ENCODE results near the gene BCDIN3D.

DNA sequence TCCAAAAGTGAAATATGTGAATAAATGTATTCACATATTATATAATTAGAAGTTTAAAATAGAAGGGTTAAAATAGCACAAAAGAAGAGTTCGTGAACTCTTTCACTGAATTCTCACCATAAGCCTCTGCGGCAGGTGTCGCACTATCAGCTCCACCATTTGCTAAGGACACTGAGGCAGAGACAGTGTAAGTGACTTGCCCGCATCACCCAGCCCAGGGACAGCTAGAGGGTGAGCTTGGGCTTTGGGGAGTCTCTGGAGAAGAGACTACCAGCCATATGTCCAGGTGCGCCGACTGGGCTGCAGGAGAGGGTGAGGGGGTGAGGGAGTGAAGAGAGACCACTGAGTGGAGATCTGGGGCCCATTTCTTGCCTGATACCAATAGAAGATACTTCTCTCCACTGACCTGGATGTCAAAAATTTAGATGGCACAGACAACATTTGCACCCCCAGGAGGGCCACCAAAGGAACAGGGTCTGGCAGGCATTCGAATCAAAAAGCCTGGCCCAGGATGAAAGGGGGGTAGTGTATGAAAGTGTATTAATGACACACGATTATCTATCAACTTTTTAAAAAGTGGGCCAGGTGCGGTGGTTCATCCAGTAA is 32.3 kb upstream of the BCDIN3D start:
- TF ChIP-seq, protein P1, sequence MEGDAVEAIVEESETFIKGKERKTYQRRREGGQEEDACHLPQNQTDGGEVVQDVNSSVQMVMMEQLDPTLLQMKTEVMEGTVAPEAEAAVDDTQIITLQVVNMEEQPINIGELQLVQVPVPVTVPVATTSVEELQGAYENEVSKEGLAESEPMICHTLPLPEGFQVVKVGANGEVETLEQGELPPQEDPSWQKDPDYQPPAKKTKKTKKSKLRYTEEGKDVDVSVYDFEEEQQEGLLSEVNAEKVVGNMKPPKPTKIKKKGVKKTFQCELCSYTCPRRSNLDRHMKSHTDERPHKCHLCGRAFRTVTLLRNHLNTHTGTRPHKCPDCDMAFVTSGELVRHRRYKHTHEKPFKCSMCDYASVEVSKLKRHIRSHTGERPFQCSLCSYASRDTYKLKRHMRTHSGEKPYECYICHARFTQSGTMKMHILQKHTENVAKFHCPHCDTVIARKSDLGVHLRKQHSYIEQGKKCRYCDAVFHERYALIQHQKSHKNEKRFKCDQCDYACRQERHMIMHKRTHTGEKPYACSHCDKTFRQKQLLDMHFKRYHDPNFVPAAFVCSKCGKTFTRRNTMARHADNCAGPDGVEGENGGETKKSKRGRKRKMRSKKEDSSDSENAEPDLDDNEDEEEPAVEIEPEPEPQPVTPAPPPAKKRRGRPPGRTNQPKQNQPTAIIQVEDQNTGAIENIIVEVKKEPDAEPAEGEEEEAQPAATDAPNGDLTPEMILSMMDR (IDR thresholded peaks at IDR 0.05): no peak
- no peak for TF ChIP-seq POLR2A (IDR thresholded peaks at IDR 0.05)
